Fibroblast of skin of right quadriceps (primary cell): Measurements from ENCODE around the gene CMTM6.
"Not testable (repeated sequence)": the region's sequence is repeated elsewhere in the genome, so short reads cannot be mapped to it uniquely, and the experiment has no call there.

ENCODE experiments used
- DNase-seq: peaks from one replicate; pipeline ENCODE4 v3.0.0-alpha.2; 2013

CMTM6 gene

GRCh38 chr3:32463415-32463814 is 39.2 kb downstream of the CMTM6 start:
- not testable (repeated sequence) for DNase-seq

GRCh38 chr3:32462191-32462986 is 40.3 kb downstream of the CMTM6 start:
- DNase-seq, result not testable (repeated sequence)

GRCh38 chr3:32460817-32461496 is 41.7 kb downstream of the CMTM6 start:
- DNase-seq, result not testable (repeated sequence)

GRCh38 chr3:32460031-32460749 is 42.5 kb downstream of the CMTM6 start:
- no peak for DNase-seq

DNA sequence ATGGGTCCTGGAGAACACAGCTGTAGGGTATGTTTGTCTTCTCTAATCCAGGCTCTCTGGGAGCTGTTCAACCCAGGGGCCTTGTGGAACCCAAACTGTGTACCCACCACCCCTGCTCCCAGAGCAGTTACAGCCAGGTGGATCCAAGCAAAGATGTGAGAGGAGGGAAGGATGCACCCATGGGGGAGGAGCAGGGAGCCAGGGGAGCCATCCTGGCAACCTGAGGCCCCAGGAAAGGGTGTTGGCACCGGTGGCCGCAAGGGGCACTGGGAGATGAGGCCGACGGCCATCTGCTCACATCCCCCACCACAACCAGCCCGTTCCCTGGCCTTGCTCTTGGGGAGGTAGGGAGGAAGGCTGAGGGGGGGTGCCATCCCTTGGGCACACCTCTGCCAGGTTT is 43.2 kb downstream of the CMTM6 start:
- no peak for DNase-seq

DNA sequence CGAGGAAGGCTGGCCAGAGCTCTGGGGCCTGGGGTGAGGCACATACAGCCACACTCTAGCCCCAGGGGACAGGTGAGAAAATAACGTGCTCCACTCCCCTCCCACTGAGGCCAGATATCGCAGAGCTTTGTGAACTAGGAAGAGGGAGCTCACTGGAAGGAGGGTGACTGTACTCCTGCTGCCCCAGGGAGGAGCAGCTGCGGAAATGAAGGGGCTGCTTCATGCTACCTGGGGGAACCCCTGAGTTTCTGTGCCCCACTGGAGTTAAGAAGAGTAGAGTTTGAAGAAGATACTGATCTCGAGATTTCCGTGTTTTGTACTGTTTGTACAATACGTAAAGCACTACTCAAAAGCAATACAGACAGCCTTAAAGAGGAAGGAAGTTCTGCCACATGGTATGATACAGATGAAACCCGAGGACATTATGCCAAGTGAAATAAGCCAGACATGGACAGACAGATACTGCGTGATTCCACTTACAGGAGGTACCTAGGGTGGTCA is 44.6 kb downstream of the CMTM6 start:
- DNase-seq, result no peak

DNA sequence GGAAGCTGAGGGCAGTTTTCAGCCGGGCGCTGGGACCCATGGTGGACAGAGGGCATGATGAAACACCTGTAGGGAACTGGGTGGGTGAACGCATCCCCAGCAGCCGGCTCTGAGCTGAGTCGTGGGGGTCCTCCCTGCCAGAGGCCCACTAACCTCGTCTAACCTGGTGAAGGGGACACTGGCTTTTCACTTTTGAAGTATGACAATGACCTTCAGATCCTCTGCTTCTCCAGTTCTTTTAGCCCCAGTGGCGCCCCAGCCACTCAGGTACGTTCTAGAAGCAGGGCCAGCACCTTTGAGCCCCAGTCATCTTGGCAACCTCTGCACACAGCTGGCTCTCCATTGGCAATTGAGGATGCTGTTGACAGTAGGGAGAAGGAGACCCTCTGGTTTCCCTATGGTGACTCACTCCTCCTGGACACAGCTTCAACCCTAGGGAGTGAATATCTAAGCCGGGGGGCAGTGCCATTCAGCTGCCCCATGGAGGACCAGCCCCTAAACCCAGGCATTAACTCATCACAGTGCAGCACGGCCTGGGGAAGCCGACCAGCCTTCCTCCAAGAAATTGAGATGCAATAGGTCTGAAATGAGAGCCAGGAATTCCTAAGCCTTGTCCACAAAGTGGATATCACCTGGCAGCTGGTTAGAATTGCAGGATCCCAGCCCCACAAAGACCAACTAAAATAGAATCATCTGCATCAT is 46.1 kb downstream of the CMTM6 start:
- no peak for DNase-seq

- DNase-seq, result no peak
Observed at GRCh38 chr3:32455609-32456428, 46.8 kb downstream of the CMTM6 start.

GRCh38 chr3:32454731-32455608 is 47.7 kb downstream of the CMTM6 start:
- no peak for DNase-seq

GRCh38 chr3:32454111-32454510 is 48.5 kb downstream of the CMTM6 start:
- DNase-seq, result no peak

DNA sequence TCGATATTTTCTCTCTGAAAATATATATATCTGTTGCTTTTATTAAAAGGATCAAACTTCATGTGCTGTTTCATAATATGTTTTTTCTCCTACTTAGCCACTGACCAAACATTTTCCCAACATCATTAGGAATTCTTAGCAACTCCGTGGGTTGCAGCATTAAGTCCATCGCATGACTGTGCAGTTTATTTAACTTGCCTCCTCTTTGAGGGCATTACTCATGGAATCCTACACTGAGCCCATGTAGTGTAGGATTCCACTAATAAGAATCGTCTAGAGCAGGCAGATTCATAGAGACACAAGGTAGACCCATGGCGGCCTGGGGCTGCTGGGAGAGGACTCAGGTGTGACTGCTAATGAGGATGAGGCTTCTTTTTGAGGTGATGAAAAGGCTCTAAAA is 49.3 kb downstream of the CMTM6 start:
- peak; percentile 63 for DNase-seq

GRCh38 chr3:32452009-32452408 is 50.6 kb downstream of the CMTM6 start:
- DNase-seq, result no peak

DNA sequence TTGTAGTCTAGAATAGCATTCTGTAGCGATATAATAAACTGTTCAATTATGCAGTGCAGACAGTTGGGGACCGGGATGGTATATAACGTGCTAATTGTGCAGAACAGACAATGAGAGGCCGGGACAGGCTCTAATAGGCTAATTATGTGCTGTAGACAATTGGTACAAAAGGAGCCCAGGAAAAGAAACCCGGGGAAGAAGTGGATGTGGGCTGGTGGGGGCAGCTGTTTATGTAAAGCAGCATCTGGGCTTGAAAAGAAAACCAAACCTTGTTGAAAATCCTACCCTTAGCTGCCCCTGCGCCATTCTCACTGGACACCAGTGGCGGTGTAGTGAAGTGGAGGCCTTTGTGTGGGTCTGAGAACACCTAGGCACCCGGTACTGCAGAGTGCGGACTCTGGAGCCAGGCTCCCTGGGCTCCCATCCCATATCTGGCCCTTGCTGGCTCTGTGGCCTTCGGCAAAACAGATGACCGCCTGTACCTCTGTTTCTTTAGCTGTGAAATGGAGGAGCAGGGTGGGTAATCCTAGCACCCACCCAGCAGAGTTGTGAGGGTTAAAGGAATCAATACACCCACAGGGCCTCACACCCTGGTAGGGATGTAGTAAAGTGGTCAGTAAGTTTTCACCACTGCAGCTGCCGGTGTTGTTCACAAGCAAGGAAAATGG is 51.5 kb downstream of the CMTM6 start:
- DNase-seq, result no peak

DNA sequence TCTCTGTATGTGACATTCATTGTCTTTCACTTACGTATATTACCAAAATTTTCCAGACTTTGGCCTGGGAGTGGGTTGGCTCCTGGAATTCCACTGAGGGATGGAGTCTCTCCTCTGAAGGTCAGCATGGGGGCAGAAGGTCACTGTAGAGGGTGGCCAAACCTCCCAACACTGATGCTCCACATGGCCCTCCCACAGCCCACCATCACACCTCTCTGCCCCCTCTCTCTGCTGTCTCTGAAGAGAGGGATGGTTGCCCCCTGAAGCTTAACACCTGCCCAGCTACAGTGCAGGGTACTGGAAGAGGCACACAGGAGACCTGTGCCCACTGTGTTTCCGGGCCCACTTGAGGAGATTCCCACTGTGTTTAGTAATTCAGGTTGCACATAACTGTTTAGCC is 52.2 kb downstream of the CMTM6 start:
- no peak for DNase-seq

GRCh38 chr3:32449691-32450090 is 53.0 kb downstream of the CMTM6 start:
- no peak for DNase-seq

GRCh38 chr3:32448686-32449474 is 53.8 kb downstream of the CMTM6 start:
- no peak for DNase-seq

- no peak for DNase-seq
Observed at GRCh38 chr3:32447865-32448400, 54.7 kb downstream of the CMTM6 start.

GRCh38 chr3:32443478-32443877 is 59.2 kb downstream of the CMTM6 start:
- DNase-seq, result peak; percentile 66

DNA sequence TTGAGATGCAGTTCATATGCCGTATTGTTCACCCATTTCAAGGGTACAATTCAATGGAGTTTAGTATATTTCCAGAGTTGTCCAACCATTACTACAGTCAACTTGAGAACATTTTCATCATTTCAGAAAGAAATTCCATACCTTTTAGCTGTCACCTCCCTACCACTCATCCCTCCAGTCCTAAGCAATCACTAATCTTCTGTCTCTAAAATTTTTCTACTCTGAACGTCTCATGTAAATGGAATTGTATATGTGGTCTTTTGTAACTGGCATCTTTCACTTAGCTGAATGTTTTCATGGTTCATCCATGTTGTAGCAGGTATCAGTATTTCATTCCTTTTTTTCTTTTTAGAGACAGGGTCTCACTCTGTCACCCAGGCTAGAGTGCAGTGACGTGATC is 59.9 kb downstream of the CMTM6 start:
- peak; percentile 38 for DNase-seq
